H1 (cell line): ENCODE measurements around the gene STAP2. TPM values are rescaled to one million over a fixed set of nuclear protein-coding genes. Genes with fewer than 3 reads are reported as not detected.

Source experiments
- CTCF ChIA-PET: fragments of 300-600 bp; sonication (Branson Sonifier 250); formaldehyde crosslinking; loops from one replicate; lab custom pipeline; 2021; ENCODE audit not compliant: partially characterized antibody; lab: Charles Lee
- POLR2A ChIA-PET: fragments of 300-600 bp; sonication (Branson Sonifier 250); formaldehyde crosslinking; loops from one replicate; lab custom pipeline; 2021; ENCODE audit warnings: inconsistent platforms; ENCODE audit not compliant: partially characterized antibody; lab: Charles Lee
- DNase-seq, 2 experiments: peaks; one replicate each; pipeline versions ENCODE4 v3.0.0 to v3.0.0-alpha.2; 2010 to 2022; ENCODE audit warnings: low spot score in 2 of 2, low read depth in 1 of 2, mixed read lengths in 1 of 2
- FAIRE-seq: peaks from 2 replicates; lab custom pipeline; 2011; peaks lifted over from hg19 to GRCh38; lab: Jason Lieb, UNC
- H2AFZ ChIP-seq: 2 replicates; pipeline ENCODE4 v1.8.1; 2012; ENCODE audit warnings: low read length, inconsistent platforms
- H2AK5ac ChIP-seq: 2 replicates; pipeline ENCODE4 v1.6.1; 2013; ENCODE audit warnings: low read depth, low read length
- H2BK120ac ChIP-seq: replicated peaks from 2 replicates; pipeline ENCODE3; 2013; ENCODE audit warnings: low read depth, low read length, inconsistent platforms
- H2BK12ac ChIP-seq: 2 replicates; pipeline ENCODE4 v1.6.1; 2013; ENCODE audit warnings: low read depth, low read length
- H2BK15ac ChIP-seq: 2 replicates; pipeline ENCODE4 v1.6.1; 2013; ENCODE audit warnings: low read length
- H2BK20ac ChIP-seq: 2 replicates; pipeline ENCODE4 v1.6.1; 2013; ENCODE audit warnings: low read length
- H2BK5ac ChIP-seq: 2 replicates; pipeline ENCODE4 v1.6.1; 2013; ENCODE audit warnings: low read depth, low read length
- H3K14ac ChIP-seq: 2 replicates; pipeline ENCODE4 v1.6.1; 2013; ENCODE audit warnings: inconsistent platforms; ENCODE audit not compliant: insufficient read length
- H3K18ac ChIP-seq: 2 replicates; pipeline ENCODE4 v1.6.1; 2013; ENCODE audit warnings: low read length; ENCODE audit errors: extremely low read depth
- H3K23ac ChIP-seq: 2 replicates; pipeline ENCODE4 v1.6.1; 2013; ENCODE audit warnings: inconsistent platforms; ENCODE audit not compliant: insufficient read length
- H3K23me2 ChIP-seq: 2 replicates; pipeline ENCODE4 v1.6.1; 2013; ENCODE audit warnings: low read depth, low read length
- H3K27ac ChIP-seq: 2 replicates; pipeline ENCODE4 v1.6.1; 2011; ENCODE audit warnings: low read depth, low read length, inconsistent platforms
- H3K27me3 ChIP-seq, 4 experiments: replicated peaks in 1 of 4; 1 replicate in 1 of 4; 2 replicates in 3 of 4; pipeline versions ENCODE4 v1.6.1 to v1.8.1; 2011 to 2013; ENCODE audit warnings: low read length in 3 of 4, mild to moderate bottlenecking in 3 of 4, inconsistent platforms in 2 of 4, mixed read lengths in 2 of 4, moderate library complexity in 1 of 4; ENCODE audit not compliant: control insufficient read depth in 3 of 4, insufficient read depth in 3 of 4; ENCODE audit errors: extremely low read depth in 1 of 4
- H3K36me3 ChIP-seq, 4 experiments: 2 replicates each; pipeline versions ENCODE4 v1.6.1 to v1.8.1; 2011 to 2013; ENCODE audit warnings: mild to moderate bottlenecking in 4 of 4, low read length in 3 of 4, moderate library complexity in 2 of 4, control low read depth in 1 of 4, inconsistent platforms in 1 of 4; ENCODE audit not compliant: insufficient read depth in 4 of 4, control insufficient read depth in 2 of 4
- H3K4ac ChIP-seq: replicated peaks from 2 replicates; pipeline ENCODE3; 2013; ENCODE audit warnings: low read length, low read depth, mixed read lengths, inconsistent platforms; ENCODE audit not compliant: insufficient read length
- H3K4me1 ChIP-seq, 4 experiments: replicated peaks in 1 of 4; 1 replicate in 1 of 4; 2 replicates in 3 of 4; pipeline versions ENCODE4 v1.6.1 to v1.8.1; 2011 to 2013; ENCODE audit warnings: low read length in 3 of 4, inconsistent platforms in 2 of 4, mixed read lengths in 1 of 4; ENCODE audit not compliant: insufficient read depth in 4 of 4, control insufficient read depth in 3 of 4
- H3K4me2 ChIP-seq, 2 experiments: 2 replicates each; pipeline versions ENCODE4 v1.6.1 to v1.8.1; 2011 to 2013; ENCODE audit warnings: low read depth in 2 of 2, low read length in 2 of 2, control low read depth in 1 of 2, inconsistent platforms in 1 of 2, mild to moderate bottlenecking in 1 of 2; ENCODE audit not compliant: insufficient read depth in 1 of 2
- H3K4me3 ChIP-seq, 4 experiments: fragments of 200-600, 300-600 bp in 1 of 4; sonication (generic), shearing (Covaris generic), sonication (Bioruptor Twin) in 1 of 4; 2 replicates each; pipeline versions ENCODE4 v1.5.1 to v1.8.1; 2011 to 2016; ENCODE audit warnings: low read length in 4 of 4, low read depth in 3 of 4, control low read depth in 2 of 4, inconsistent platforms in 2 of 4, mild to moderate bottlenecking in 2 of 4, mixed read lengths in 1 of 4, moderate library complexity in 1 of 4; ENCODE audit not compliant: insufficient read depth in 2 of 4; ENCODE audit errors: extremely low read depth in 1 of 4
- H3K56ac ChIP-seq: replicated peaks from 2 replicates; pipeline ENCODE3; 2013; ENCODE audit warnings: low read depth, mild to moderate bottlenecking, mixed read lengths, low read length, inconsistent platforms; ENCODE audit not compliant: insufficient read length
- H3K79me1 ChIP-seq: 2 replicates; pipeline ENCODE4 v1.6.1; 2013; ENCODE audit warnings: low read depth, low read length, control low read depth
- H3K79me2 ChIP-seq, 2 experiments: 2 replicates each; pipeline versions ENCODE4 v1.6.1 to v1.8.1; 2012 to 2013; ENCODE audit warnings: low read length in 2 of 2, mild to moderate bottlenecking in 2 of 2, inconsistent platforms in 1 of 2; ENCODE audit not compliant: insufficient read depth in 2 of 2, control insufficient read depth in 1 of 2
- H3K9ac ChIP-seq, 4 experiments: replicated peaks in 1 of 4; 1 replicate in 1 of 4; 2 replicates in 3 of 4; pipeline versions ENCODE4 v1.6.1 to v1.8.1; 2011 to 2013; ENCODE audit warnings: low read depth in 3 of 4, low read length in 3 of 4, control low read depth in 2 of 4, mild to moderate bottlenecking in 2 of 4, moderate library complexity in 2 of 4, inconsistent platforms in 1 of 4; ENCODE audit errors: extremely low read depth in 1 of 4
- H3K9me3 ChIP-seq, 2 experiments: 2 replicates each; pipeline versions ENCODE4 v1.6.1 to v1.8.1; 2012 to 2013; ENCODE audit warnings: mild to moderate bottlenecking in 2 of 2, moderate library complexity in 2 of 2, control low read depth in 1 of 2, inconsistent platforms in 1 of 2, low read depth in 1 of 2, low read length in 1 of 2, mixed read lengths in 1 of 2; ENCODE audit not compliant: insufficient read depth in 2 of 2
- H4K20me1 ChIP-seq, 2 experiments: replicated peaks in 1 of 2; 2 replicates each; pipeline versions ENCODE3 to v1.8.1; 2011 to 2013; ENCODE audit warnings: inconsistent platforms in 2 of 2, low read length in 2 of 2, mild to moderate bottlenecking in 1 of 2; ENCODE audit not compliant: insufficient read depth in 2 of 2, control insufficient read depth in 1 of 2
- H4K5ac ChIP-seq: 2 replicates; pipeline ENCODE4 v1.6.1; 2013; ENCODE audit warnings: low read length, low read depth, mixed read lengths, inconsistent platforms; ENCODE audit not compliant: insufficient read length
- H4K8ac ChIP-seq: 2 replicates; pipeline ENCODE4 v1.8.0; 2013; ENCODE audit warnings: mild to moderate bottlenecking, moderate library complexity, low read length, inconsistent platforms; ENCODE audit not compliant: insufficient read depth; ENCODE audit errors: extremely low read depth
- H4K91ac ChIP-seq: replicated peaks from 2 replicates; pipeline ENCODE3; 2013; ENCODE audit warnings: low read length, mixed read lengths, inconsistent platforms; ENCODE audit not compliant: insufficient read length
- ASH2L ChIP-seq: fragments of 200-600, 300-600 bp; sonication (generic); IDR thresholded peaks from one replicate; pipeline ENCODE4 v1.7.1; 2017; ENCODE audit warnings: low read length
- BACH1 ChIP-seq: IDR thresholded peaks from 2 replicates; pipeline ENCODE4 v1.6.1; 2012; ENCODE audit warnings: low read length, improper control_type of control experiment
- CTCF ChIP-seq, 3 experiments: IDR thresholded peaks; 1 replicate in 2 of 3; 2 replicates in 1 of 3; pipeline versions ENCODE4 v1.5.1 to v1.6.1; 2011; ENCODE audit warnings: low read length in 3 of 3, mild to moderate bottlenecking in 3 of 3, inconsistent platforms in 2 of 3, low read depth in 1 of 3, moderate library complexity in 1 of 3; ENCODE audit not compliant: insufficient read depth in 1 of 3; ENCODE audit errors: control extremely low read depth in 1 of 3
- KDM5A ChIP-seq: fragments of 200-600 bp; IDR thresholded peaks from 2 replicates; pipeline ENCODE4 v1.7.1; 2012; ENCODE audit warnings: mild to moderate bottlenecking, low read length, inconsistent platforms, mixed read lengths
- POLR2A ChIP-seq, 2 experiments: IDR thresholded peaks; 1 replicate in 1 of 2; 2 replicates in 1 of 2; pipeline ENCODE4 v1.6.1; 2011; ENCODE audit warnings: low read depth in 2 of 2, low read length in 2 of 2, mild to moderate bottlenecking in 2 of 2; ENCODE audit errors: control extremely low read depth in 1 of 2
- POLR2AphosphoS5 ChIP-seq: IDR thresholded peaks from 2 replicates; pipeline ENCODE4 v1.6.1; 2011; ENCODE audit warnings: low read depth, low read length
- RNF2 ChIP-seq: fragments of 200-900, 300-1000 bp; sonication (generic); IDR thresholded peaks from 2 replicates; pipeline ENCODE4 v1.7.1; 2016; ENCODE audit warnings: borderline replicate concordance, low read depth, mild to moderate bottlenecking, antibody characterized with exemption, low read length; ENCODE audit not compliant: poor library complexity, severe bottlenecking; ENCODE audit errors: missing control alignments
- USF2 ChIP-seq: IDR thresholded peaks from 2 replicates; pipeline ENCODE4 v1.6.1; 2011; ENCODE audit warnings: low read length, improper control_type of control experiment
- WGBS, 2 experiments: shearing (Covaris generic) in 1 of 2; methylation state at CpG; one replicate each; pipeline versions ENCODE4 v1.1.6 to v1.1.7; 2013 to 2015; ENCODE audit warnings: low lambda C conversion rate in 2 of 2, mixed read lengths in 2 of 2, inconsistent platforms in 1 of 2, low coverage in 1 of 2, missing lambda C conversion rate in 1 of 2; ENCODE audit not compliant: insufficient replicate concordance in 2 of 2, insufficient coverage in 1 of 2, insufficient read length in 1 of 2; ENCODE audit errors: extremely low coverage in 1 of 2, missing lambda C conversion rate in 1 of 2; 5-methylcytosine and 5-hydroxymethylcytosine counted together
- polyA plus RNA-seq, 7 experiments: library from polyadenylated mRNA; depleted of rRNA in 3 of 7; stranded (reverse) in 5 of 7; unstranded in 2 of 7; fragments of >200 nt in 5 of 7; fragments of 200-250 nt in 2 of 7; gene quantifications; 1 replicate in 5 of 7; 2 replicates in 1 of 7; 4 replicates in 1 of 7; pipeline versions ENCODE4 v1.2.1 to v1.2.3, GENCODE V29; 2011 to 2013; ENCODE audit warnings: missing spikeins in 2 of 7, mixed read lengths in 2 of 7
- total RNA-seq: library from RNA; stranded (reverse); fragmentation: NEBNext Ultra II Directional; extraction: Animal tissue kit (Norgen Biotek cat#: 25700); gene quantifications from 2 replicates; pipeline ENCODE4 v1.2.1, GENCODE V29; 2021

STAP2 gene
- total and polyA plus RNA-seq, 2 of the 8 experiments (the other 6 are each of a cell fraction or from before 2014, with no cell fraction given): 15.3 to 37.3 TPM

GRCh38 chr19:4386041-4386782, 47.6 kb upstream of the STAP2 start:
- no peak overlapping the region for H4K91ac ChIP-seq

More at GRCh38 chr19:4386041-4386782, 47.6 kb upstream of the STAP2 start:
- Histone ChIP-seq H2BK20ac (no peak overlapping the region), H2BK120ac (no peak overlapping the region), H3K79me2 (peaks cover 0 to 63% of the 10 kb centered on the region in 2 experiments; a peak in 2 of 4 replicates), H2AFZ (no peak overlapping the region), H4K20me1 (peaks cover 16 to 43% of the 10 kb centered on the region in 2 experiments), H2BK15ac (no peak overlapping the region), H3K9ac (no peak overlapping the region), H2AK5ac (no peak overlapping the region), H4K5ac (no peak overlapping the region), H3K27me3 (no peaks in the 10 kb centered on the region), H3K36me3 (no peaks in the 10 kb centered on the region; a peak in 1 of 8 replicates), H3K56ac (no peak overlapping the region), H3K9me3 (no peaks in the 10 kb centered on the region), H2BK5ac (no peak overlapping the region), H3K23ac (no peak overlapping the region), H3K23me2 (no peaks in the 10 kb centered on the region), H3K4ac (no peak overlapping the region), H2BK12ac (no peak overlapping the region), H3K18ac (no peak overlapping the region), H3K4me1 (peaks cover 6 to 22% (median 17%) of the 10 kb centered on the region in 4 experiments), H3K79me1 (peaks cover 39% of the 10 kb centered on the region), H3K4me3 (no peak overlapping the region), H3K14ac (no peak overlapping the region), H4K8ac (no peak overlapping the region), H3K27ac (no peak overlapping the region), H3K4me2 (no peak overlapping the region)
- no peak for DNase-seq
- 88% methylated on average over 13 of the region's 13 CpGs; no CpG with 5 or more reads in 1 of the 2 experiments for WGBS, 2 experiments
- ChIA-PET CTCF (interaction anchor here (0.8 to 7.2 kb wide), 4 partner anchors 11 to 119 kb away, joined by 3 to 72 read pairs (median 4); no protein-coding TSS in a partner anchor), POLR2A (interaction anchor here (1.6 to 2.7 kb wide), 4 partner anchors 10 to 36 kb away, joined by 4 to 11 read pairs (median 8); no protein-coding TSS in a partner anchor)
- TF ChIP-seq ASH2L (no peak), KDM5A (no peak), USF2 (no peak), RNF2 (no peak), BACH1 (no peak), POLR2A (IDR thresholded peaks at IDR 0.05; ENCODE audit: control extremely low read depth in 1 of 2, low read depth in 2 of 2, low read length in 2 of 2) (no peak), POLR2AphosphoS5 (no peak), CTCF (IDR thresholded peaks at IDR 0.05; ENCODE audit: control extremely low read depth in 1 of 3, insufficient read depth in 1 of 3, low read depth in 1 of 3, low read length in 3 of 3) (no peak)
- FAIRE-seq: no peak
